ENCODE data around the gene MCM3.
A peak's percentile ranks its signal among the peaks of the same experiment; 100 is the strongest.

The MCM3 gene

DNA sequence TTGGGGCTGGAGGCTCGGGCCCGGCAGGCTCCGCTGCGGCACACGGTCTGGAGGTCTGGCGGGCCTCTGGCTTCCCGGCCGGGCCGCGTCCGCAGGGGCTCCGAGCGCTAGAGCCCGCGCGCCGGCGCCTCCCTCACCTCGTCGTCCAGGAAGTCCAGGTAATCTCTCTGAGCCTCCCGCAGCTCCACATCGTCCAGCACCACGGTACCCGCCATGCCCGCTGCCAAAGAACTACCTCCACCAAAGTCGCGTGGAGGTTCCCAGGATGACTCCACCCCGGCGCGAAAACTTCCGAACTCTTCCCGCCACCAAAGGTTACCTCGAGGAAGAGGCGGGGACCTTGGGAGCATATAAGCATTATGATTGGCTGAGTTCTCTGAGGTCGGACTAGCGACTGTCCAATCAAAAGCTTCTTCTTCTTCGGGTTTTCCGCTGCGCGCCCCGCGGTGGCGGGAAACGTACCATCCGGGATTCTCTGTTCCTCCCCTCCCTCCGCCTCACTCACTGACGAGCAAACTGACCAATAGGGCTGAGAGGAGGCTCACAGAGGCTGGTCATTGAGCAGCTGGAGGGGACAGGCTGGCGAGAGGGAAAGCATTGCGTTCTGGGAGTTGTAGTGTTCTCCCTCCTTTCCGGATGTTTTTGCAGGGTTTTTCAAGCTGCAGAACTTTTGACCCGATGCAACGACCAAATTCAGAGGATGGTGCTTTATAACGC lies at the start of gene MCM3:
Gene MCM3 (minus strand): TSS at position 283 of the 717 bp plus-strand sequence. CDS start 68 bp downstream, at position 215.
- TF ChIP-seq, protein P1, sequence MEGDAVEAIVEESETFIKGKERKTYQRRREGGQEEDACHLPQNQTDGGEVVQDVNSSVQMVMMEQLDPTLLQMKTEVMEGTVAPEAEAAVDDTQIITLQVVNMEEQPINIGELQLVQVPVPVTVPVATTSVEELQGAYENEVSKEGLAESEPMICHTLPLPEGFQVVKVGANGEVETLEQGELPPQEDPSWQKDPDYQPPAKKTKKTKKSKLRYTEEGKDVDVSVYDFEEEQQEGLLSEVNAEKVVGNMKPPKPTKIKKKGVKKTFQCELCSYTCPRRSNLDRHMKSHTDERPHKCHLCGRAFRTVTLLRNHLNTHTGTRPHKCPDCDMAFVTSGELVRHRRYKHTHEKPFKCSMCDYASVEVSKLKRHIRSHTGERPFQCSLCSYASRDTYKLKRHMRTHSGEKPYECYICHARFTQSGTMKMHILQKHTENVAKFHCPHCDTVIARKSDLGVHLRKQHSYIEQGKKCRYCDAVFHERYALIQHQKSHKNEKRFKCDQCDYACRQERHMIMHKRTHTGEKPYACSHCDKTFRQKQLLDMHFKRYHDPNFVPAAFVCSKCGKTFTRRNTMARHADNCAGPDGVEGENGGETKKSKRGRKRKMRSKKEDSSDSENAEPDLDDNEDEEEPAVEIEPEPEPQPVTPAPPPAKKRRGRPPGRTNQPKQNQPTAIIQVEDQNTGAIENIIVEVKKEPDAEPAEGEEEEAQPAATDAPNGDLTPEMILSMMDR (IDR thresholded peaks at IDR 0.05; ENCODE audit: borderline replicate concordance, insufficient read depth, low read depth, low read length): no peak
- H3K4me3 ChIP-seq (ENCODE audit: low read depth, low read length): peak within 1 kb of the TSS; percentile 67

DNA sequence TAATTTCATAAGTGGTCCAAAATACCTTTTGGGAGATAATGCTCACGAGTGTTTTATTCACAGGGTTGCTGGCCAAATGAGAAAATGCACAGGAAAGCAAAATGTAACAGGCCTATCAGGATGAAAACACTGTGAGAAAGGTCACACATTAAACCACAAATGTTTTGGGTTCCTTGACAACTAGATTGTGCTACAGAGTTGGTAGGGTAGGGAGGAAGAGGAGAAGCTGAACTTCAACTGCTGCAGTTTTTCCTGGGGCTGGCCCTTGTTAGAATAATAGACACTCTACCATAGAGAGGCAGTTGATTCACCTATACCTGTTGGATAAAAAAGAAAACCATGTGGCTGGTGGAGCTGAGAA lies 49.3 kb upstream of the MCM3 start:
- H3K4me3 ChIP-seq (ENCODE audit: low read depth, low read length): no peak overlapping the region
- TF ChIP-seq, protein P1 (IDR thresholded peaks at IDR 0.05; ENCODE audit: borderline replicate concordance, insufficient read depth, low read depth, low read length): no peak

DNA sequence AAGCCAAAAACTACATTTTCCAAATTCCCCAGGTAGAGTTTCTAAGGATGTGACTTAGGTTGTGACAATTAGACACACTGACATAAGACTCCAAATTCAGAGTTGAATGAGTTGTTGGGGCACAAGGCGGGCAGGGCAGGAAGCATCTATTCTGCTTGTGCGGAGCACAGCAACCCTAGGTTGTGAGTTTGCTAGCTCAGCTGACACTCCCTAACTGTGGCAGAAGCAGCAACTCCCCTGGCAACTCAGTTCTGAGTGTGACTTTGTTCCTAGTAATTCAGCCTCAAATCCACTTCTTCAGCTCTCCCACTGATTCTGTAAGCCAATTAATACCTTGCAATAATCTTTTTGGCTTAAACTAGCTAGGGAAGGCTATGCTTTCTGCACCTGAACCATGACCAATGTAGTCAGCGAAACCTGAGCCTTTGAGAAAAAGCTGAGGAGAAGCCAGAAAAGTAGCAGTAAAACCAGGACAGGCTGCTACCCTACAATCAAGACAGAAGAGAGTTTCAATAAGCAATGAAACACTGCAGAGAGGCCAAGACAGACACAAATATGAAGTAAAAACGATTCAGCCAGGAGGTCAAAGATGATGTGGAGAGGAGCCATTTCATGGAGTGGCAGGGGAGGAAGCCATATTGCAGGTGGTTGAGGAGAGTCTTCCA lies 47.4 kb upstream of the MCM3 start:
- H3K4me3 ChIP-seq (ENCODE audit: low read depth, low read length): no peak overlapping the region
- TF ChIP-seq, protein P1 (IDR thresholded peaks at IDR 0.05; ENCODE audit: borderline replicate concordance, insufficient read depth, low read depth, low read length): no peak

DNA sequence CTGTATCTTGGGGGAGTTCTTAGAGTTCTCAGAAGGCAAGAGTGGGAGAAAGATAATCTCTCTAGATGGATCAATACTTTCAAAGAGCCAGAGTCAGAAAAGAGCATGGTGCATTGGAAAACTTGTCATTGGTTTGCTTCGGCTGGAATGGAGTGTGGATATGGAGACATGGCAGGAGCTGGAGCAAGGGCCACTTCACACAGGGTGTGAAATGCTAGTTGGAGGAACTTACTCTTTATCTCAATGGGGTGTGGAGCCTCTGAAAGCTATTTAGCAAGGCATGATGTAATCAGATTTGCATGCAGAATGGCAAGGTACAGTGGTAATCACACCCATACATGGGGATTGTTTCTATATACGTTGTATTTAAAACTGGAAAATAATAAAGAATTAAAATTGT lies 45.9 kb upstream of the MCM3 start:
- TF ChIP-seq, protein P1 (IDR thresholded peaks at IDR 0.05; ENCODE audit: borderline replicate concordance, insufficient read depth, low read depth, low read length): no peak

DNA sequence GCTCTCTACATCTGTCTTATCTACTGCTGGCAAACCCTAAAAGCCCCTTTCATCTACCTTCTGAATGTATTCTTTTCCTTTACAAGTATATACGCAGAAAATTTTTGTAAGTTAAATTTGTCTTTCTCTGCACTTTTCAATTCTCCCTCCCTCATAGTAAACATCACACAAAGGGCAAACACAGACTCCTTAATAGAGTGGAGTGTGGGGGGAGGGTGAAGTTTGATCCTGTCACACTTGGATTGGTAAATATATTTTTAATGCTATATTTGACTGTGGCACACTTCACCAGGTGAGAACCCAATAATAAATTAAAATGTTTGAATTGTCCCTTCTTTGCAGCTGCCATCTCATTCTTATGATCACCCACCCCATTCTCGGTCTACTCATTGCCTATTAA lies 44.2 kb upstream of the MCM3 start:
- no peak overlapping the region for H3K4me3 ChIP-seq (ENCODE audit: low read depth, low read length)
- TF ChIP-seq, protein P1 (IDR thresholded peaks at IDR 0.05; ENCODE audit: borderline replicate concordance, insufficient read depth, low read depth, low read length): no peak

More for the DNA sequence above, 45.9 kb upstream of the MCM3 start:
- H3K4me3 ChIP-seq (ENCODE audit: low read depth, low read length): no peak overlapping the region

DNA sequence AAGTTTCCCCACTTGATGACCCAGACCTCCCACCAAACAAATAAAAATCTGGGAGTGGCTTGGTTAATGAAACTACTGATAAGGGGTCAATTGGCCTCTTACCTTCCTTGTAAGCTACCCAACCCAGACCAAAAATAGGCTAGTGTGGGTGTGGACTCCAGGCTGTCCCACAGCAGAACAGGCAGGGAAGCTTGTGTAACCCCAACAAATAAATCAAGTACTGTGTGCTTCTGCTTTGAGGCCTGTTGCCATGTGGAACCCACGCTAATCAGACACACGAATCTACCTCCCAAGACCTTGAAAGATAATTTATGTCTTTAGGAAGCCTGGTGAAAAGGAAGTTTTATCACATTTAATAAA lies 43.7 kb upstream of the MCM3 start:
- H3K4me3 ChIP-seq (ENCODE audit: low read depth, low read length): no peak overlapping the region
- TF ChIP-seq, protein P1 (IDR thresholded peaks at IDR 0.05; ENCODE audit: borderline replicate concordance, insufficient read depth, low read depth, low read length): no peak

Data from GM12875 (cell line).